ENCODE results near the gene TLCD4. TPM values are rescaled to one million over a fixed set of nuclear protein-coding genes. Genes with fewer than 3 reads are reported as not detected.

Gene TLCD4
- total and polyA plus RNA-seq, 10 of the 15 experiments (the other 5 are each of a cell fraction or from before 2014, with no cell fraction given), result under 0.01 to 0.10 (median 0.04) TPM; not detected in 5

DNA sequence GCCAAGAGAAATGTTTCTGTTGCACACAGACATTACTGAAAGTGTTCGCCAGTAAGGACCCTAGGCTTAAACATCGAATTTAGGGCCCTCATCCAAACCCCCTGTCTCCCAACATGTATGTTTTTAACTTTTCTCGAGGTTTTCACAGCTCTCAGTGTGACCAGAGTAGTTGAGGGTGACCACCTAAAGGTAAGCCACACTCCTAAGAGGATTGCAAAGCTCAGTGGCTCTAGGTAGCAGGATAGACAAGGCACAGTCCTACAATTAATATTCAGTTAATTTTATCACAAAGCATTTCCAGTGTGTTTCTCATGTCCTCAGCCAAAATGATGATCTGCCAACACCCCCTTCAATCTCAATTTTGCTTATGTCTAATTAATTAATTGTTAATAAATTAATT, 43.7 kb upstream of the TLCD4 start:
- Histone ChIP-seq H3K36me3 (ENCODE audit: control insufficient read depth in 2 of 2, insufficient read depth in 2 of 2, low read length in 1 of 2) (no peaks in the 10 kb centered on the region), H3K9me3 (replicated peaks; ENCODE audit: control insufficient read depth, insufficient read depth, low read length) (no peaks in the 10 kb centered on the region), H3K79me2 (ENCODE audit: control insufficient read depth, insufficient read depth, low read length) (no peaks in the 10 kb centered on the region), H4K20me1 (ENCODE audit: control insufficient read depth, insufficient read depth) (no peaks in the 10 kb centered on the region), H2AFZ (ENCODE audit: control insufficient read depth, low read depth, low read length) (peak overlapping the region; percentile 100), H3K27ac (ENCODE audit: control insufficient read depth, insufficient read depth) (peak overlapping the region; percentile 94; the same call in 1 of the 2 replicates), H3K4me2 (ENCODE audit: control insufficient read depth, insufficient read depth) (peak overlapping the region; percentile 92), H3K4me3 (peak overlapping the region; percentile 76), H3K27me3 (replicated peaks in 1 of 2; ENCODE audit: control insufficient read depth in 2 of 2, insufficient read depth in 2 of 2, low read length in 1 of 2) (no peaks in the 10 kb centered on the region), H3K4me1 (ENCODE audit: control insufficient read depth, insufficient read depth, low read length) (no peaks in the 10 kb centered on the region), H3K9ac (ENCODE audit: control insufficient read depth, insufficient read depth, low read length) (peak overlapping the region; percentile 83)
- TF ChIP-seq CHD1 (IDR thresholded peaks at IDR 0.05; ENCODE audit: low read depth, low read length) (no peak), DPF2 (IDR thresholded peaks at IDR 0.05) (no peak)
- DNase-seq (ENCODE audit: low read depth, low spot score), result no peak
- FAIRE-seq, result no peak
- in situ Hi-C loops (cut with MboI), result no loop called here
- CTCF ChIA-PET, result interaction anchor here (0.9 to 4.3 kb wide), 5 partner anchors 9 to 162 kb away, joined by 3 to 44 read pairs (median 5); partner anchors contain the start of gene RWDD3
- POLR2A ChIA-PET, result interaction anchor here (0.7 to 1.5 kb wide), 4 partner anchors 9 to 645 kb away, joined by 3 to 6 read pairs (median 4); partner anchors contain the start of gene RWDD3
- RAD21 ChIA-PET (ENCODE audit: unreplicated experiment), result interaction anchor here (1.0 to 1.6 kb wide), 5 partner anchors 11 to 219 kb away, joined by 3 to 21 read pairs (median 4); partner anchors contain the start of gene RWDD3
- 0% methylated on average over 3 of the region's 3 CpGs for WGBS (ENCODE audit: insufficient coverage, insufficient replicate concordance, low lambda C conversion rate, missing lambda C conversion rate)
- SMC1A ChIA-PET (ENCODE audit: uncharacterized antibody, unreplicated experiment), result interaction anchor here (0.6 to 1.5 kb wide), 6 partner anchors 9 to 219 kb away, joined by 3 to 7 read pairs (median 4); partner anchors contain the start of gene RWDD3
- ATAC-seq, result peak; percentile 4; the same call in 1 of the 3 replicates
- intact Hi-C loops (cut with micrococcal nuclease; ENCODE audit: unreplicated experiment), result no loop called here
- BruUV-seq (replicated peaks), result no TSS peak

DNA sequence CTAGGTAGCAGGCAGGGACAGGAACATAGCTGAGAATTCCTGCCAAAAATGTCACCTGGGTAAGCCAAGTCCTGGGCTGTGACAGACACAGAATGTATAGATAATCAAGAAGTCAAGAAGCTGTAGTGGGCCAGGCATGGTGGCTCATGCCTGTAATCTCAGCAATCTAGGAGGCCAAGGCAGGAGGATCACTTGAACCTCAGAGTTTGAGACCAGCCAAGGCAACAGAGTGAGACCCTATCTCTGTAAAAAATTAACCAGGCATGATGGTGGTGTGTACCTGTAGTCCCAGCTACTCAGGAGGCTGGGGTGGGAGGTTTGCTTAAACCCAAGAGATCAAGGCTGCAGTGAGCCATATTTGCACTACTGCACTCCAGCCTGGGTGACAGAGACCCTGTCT, 41.1 kb upstream of the TLCD4 start:
- no peak for FAIRE-seq
- RAD21 ChIA-PET (ENCODE audit: unreplicated experiment), result interaction anchor here (1.1 to 1.2 kb wide), 2 partner anchors 158 to 1966 kb away, joined by 3 read pairs; partner anchors contain the start of gene RWDD3
- BruUV-seq (replicated peaks), result no TSS peak
- no peak overlapping the region for H3K27ac ChIP-seq (ENCODE audit: control insufficient read depth, insufficient read depth)
- H3K79me2 ChIP-seq (ENCODE audit: control insufficient read depth, insufficient read depth, low read length), result no peaks in the 10 kb centered on the region
- H3K4me1 ChIP-seq (ENCODE audit: control insufficient read depth, insufficient read depth, low read length), result no peaks in the 10 kb centered on the region
- CTCF ChIA-PET, result interaction anchor here (0.6 to 3.4 kb wide), 4 partner anchors 8 to 168 kb away, joined by 3 to 28 read pairs (median 3); partner anchors contain the start of gene RWDD3
- H3K9ac ChIP-seq (ENCODE audit: control insufficient read depth, insufficient read depth, low read length), result no peak overlapping the region
- no peaks in the 10 kb centered on the region for H4K20me1 ChIP-seq (ENCODE audit: control insufficient read depth, insufficient read depth)
- no peak overlapping the region for H2AFZ ChIP-seq (ENCODE audit: control insufficient read depth, low read depth, low read length)
- in situ Hi-C loops (cut with MboI), result no loop called here
- H3K36me3 ChIP-seq (ENCODE audit: control insufficient read depth in 2 of 2, insufficient read depth in 2 of 2, low read length in 1 of 2), result no peaks in the 10 kb centered on the region
- no peak for ATAC-seq
- intact Hi-C loops (cut with micrococcal nuclease; ENCODE audit: unreplicated experiment), result no loop called here
- no peak overlapping the region for H3K4me3 ChIP-seq
- peaks cover 0 to 2% of the 10 kb centered on the region in 2 experiments; a peak in 1 of 4 replicates for H3K27me3 ChIP-seq (replicated peaks in 1 of 2; ENCODE audit: control insufficient read depth in 2 of 2, insufficient read depth in 2 of 2, low read length in 1 of 2)
- DNase-seq (ENCODE audit: low read depth, low spot score), result no peak
- no peak overlapping the region for H3K4me2 ChIP-seq (ENCODE audit: control insufficient read depth, insufficient read depth)
- POLR2A ChIA-PET, result no interaction called here
- SMC1A ChIA-PET (ENCODE audit: uncharacterized antibody, unreplicated experiment), result interaction anchor here (1.1 to 1.6 kb wide), 2 partner anchors 9 to 13 kb away, joined by 3 to 10 read pairs; no protein-coding TSS in a partner anchor
- TF ChIP-seq, protein P1, sequence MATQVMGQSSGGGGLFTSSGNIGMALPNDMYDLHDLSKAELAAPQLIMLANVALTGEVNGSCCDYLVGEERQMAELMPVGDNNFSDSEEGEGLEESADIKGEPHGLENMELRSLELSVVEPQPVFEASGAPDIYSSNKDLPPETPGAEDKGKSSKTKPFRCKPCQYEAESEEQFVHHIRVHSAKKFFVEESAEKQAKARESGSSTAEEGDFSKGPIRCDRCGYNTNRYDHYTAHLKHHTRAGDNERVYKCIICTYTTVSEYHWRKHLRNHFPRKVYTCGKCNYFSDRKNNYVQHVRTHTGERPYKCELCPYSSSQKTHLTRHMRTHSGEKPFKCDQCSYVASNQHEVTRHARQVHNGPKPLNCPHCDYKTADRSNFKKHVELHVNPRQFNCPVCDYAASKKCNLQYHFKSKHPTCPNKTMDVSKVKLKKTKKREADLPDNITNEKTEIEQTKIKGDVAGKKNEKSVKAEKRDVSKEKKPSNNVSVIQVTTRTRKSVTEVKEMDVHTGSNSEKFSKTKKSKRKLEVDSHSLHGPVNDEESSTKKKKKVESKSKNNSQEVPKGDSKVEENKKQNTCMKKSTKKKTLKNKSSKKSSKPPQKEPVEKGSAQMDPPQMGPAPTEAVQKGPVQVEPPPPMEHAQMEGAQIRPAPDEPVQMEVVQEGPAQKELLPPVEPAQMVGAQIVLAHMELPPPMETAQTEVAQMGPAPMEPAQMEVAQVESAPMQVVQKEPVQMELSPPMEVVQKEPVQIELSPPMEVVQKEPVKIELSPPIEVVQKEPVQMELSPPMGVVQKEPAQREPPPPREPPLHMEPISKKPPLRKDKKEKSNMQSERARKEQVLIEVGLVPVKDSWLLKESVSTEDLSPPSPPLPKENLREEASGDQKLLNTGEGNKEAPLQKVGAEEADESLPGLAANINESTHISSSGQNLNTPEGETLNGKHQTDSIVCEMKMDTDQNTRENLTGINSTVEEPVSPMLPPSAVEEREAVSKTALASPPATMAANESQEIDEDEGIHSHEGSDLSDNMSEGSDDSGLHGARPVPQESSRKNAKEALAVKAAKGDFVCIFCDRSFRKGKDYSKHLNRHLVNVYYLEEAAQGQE (IDR thresholded peaks at IDR 0.05; ENCODE audit: low read depth, low read length), result no peak
- no peak for TF ChIP-seq ESRRA (IDR thresholded peaks at IDR 0.05; ENCODE audit: low read length)
- H3K9me3 ChIP-seq (replicated peaks; ENCODE audit: control insufficient read depth, insufficient read depth, low read length), result no peaks in the 10 kb centered on the region

All from GM12878 (cell line).